Measurements from ENCODE around the gene RBM48.
"Not testable (repeated sequence)": the region's sequence is repeated elsewhere in the genome, so short reads cannot be mapped to it uniquely, and the experiment has no call there.

RBM48 gene

GRCh38 chr7:92528188-92528957 lies at the start of gene RBM48, which contains the start of gene PEX1:
Gene RBM48, plus strand, starts transcription at chr7:92528795. Its CDS starts 19 bp downstream, at chr7:92528814.
Gene PEX1, minus strand, starts transcription at chr7:92528520. Its CDS starts 85 bp downstream, at chr7:92528435.
- DNase-seq (ENCODE audit: low spot score): peak; percentile 100

DNA sequence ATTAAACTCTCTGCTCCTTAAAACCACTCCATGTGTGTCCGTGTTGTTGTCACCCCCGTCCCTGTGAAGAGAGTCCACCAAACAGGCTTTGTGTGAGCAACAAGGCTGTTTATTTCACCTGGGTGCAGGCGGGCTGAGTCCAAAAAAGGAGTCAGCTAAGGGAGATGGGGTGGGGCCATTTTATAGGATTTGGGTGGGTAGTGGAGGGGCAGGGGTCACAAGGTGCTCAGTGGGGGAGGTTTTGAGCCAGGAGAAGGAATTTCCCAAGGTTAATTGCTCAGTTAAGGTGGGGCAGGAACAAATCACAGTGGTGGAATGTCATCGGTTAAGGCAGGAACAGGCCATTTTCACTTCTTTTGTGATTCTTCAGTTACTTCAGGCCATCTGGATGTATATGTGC lies 49.4 kb upstream of the RBM48 start:
- not testable (repeated sequence) for DNase-seq (ENCODE audit: low spot score)

DNA sequence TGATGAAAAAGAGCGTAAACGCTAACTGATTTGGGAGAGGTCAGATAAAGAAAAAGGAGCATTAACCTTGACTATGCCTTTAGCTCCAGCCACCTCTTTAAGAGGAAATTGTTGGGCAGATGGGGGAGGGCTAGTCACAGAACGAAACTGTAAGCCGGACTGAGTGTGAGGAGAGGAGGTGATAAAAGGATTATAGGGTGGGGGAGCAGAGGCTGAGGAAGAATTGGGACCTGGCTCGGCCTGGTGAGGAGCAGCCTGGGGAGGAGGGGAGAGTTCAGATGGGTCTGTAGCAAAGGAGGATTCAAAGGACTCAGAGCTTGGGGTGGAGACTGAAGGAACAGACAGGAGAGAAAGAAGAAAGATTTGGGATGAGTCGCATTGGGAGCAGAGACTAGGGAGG lies 45.0 kb upstream of the RBM48 start:
- not testable (repeated sequence) for DNase-seq (ENCODE audit: low spot score)

DNA sequence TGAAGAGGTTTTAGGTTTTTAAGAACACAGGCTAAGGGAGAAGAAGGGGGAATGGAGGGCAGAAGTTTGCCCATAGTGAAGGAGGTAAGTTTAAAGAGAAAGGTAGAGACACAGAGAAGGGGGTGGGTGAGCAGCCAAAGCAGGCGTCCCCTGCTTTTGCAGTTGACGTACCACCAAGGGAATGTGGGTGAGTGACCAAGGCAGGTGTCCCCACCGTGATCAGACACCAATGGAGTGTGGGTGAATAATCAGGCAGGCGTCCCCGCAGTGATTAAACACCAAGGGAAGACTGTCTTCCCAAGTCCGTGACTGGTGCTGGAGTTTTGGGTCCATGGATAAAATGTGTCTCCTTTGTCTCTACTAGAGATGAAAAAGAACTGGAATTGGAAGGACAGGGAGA lies 44.4 kb upstream of the RBM48 start:
- DNase-seq (ENCODE audit: low spot score): not testable (repeated sequence)

- DNase-seq (ENCODE audit: low spot score): no peak
These were observed 43.2 kb upstream of the RBM48 start for GRCh38 chr7:92485267-92485892.

- DNase-seq (ENCODE audit: low spot score): no peak
These were observed 42.6 kb upstream of the RBM48 start for GRCh38 chr7:92485974-92486373.

- DNase-seq (ENCODE audit: low spot score): no peak
These were observed 40.8 kb upstream of the RBM48 start for GRCh38 chr7:92487804-92488203.

DNA sequence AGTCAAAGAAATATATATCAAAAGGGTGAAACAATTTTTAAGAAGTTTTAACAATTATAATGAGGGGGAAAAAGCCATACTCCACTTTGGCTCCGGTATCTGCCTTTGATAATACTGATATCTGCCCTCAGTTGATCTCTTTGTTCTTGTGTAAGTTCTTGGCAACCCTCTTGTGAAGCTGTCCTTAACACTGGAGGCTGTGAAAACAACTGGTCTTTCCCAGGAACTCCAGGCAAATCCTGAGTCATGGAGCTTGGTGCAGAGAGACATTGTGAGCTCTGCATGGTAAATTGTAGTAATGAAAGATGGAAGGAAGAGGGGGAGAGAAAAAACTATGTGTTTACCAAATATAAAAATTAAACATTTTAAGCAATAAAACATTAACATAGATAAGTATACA lies 39.0 kb upstream of the RBM48 start:
- no peak for DNase-seq (ENCODE audit: low spot score)

DNA sequence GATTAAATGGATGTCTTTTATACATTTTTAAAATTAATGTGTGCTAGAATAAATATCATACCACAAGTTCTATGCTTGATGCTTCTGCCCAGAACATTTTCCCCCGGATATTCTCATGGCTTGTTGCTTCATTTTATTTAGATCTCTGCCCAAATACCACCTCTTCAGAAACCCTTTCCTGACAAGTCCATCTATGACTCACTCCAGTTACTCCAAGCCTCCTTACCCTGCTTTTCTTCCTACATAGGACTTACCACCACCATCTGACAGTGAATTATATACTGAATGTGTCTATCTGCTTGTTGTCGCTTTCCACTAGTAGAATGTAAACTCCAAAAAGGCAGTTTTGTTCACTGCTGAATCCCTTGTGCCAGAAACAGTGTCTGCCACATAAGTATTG lies 31.7 kb upstream of the RBM48 start:
- no peak for DNase-seq (ENCODE audit: low spot score)

GRCh38 chr7:92498557-92498956 lies 30.0 kb upstream of the RBM48 start:
- no peak for DNase-seq (ENCODE audit: low spot score)

DNA sequence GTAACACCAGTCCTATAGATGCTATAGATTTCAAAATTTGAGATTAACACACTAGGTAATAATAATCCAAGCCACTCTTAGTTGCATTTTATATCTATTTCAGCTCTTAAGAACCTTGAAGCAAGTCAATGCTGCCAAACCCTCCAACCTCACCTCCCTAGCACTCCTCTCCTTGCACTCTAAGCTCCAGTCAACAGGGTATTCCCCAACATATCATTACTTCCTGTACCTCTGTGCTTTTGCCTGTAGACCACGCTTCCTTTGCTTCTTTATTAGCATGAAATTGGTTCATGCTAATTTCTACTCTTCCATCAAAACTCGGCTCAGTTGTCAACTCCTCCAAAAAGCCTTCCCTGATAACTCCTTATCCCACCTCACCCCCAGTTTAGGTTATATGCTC lies 24.8 kb upstream of the RBM48 start:
- no peak for DNase-seq (ENCODE audit: low spot score)

DNA sequence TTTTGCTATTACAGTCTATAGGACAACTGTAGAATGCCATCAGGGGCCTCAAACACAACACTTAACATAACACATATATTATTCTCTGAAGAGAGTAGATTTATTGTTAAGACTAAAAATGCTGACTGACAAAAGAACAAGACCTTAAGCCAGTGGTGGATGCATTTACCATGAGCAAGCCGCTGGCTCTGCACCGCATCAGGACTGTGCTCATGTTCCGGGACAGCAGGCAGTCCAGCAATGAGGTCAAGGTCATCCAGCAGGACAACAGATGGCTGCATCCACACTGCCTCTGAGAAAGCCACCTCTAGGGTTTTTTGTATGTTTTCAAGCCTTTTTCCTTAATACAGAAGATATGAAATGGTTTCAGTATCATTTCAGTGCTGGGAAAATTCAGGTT lies 24.0 kb upstream of the RBM48 start:
- DNase-seq (ENCODE audit: low spot score): no peak

DNA sequence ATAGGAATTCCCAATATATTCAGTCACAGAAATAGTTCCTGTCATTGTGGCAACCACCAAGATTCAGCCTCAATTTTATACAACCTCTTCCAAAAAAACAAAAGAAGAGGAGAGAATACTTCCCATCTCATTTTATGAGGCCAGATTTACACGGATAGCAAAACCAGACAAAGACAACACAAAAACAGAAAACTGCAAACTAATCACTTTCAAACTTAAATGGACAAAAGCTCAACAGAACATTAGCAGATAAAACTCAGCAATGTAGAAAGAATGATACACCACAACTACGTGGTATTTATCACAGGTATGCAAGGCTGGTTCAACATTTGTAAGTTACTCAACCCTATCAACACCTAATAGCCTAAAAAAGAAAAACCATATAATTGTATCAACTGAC lies 22.2 kb upstream of the RBM48 start:
- DNase-seq (ENCODE audit: low spot score): no peak

- no peak for DNase-seq (ENCODE audit: low spot score)
These were observed 19.6 kb upstream of the RBM48 start for GRCh38 chr7:92508946-92509345.

DNA sequence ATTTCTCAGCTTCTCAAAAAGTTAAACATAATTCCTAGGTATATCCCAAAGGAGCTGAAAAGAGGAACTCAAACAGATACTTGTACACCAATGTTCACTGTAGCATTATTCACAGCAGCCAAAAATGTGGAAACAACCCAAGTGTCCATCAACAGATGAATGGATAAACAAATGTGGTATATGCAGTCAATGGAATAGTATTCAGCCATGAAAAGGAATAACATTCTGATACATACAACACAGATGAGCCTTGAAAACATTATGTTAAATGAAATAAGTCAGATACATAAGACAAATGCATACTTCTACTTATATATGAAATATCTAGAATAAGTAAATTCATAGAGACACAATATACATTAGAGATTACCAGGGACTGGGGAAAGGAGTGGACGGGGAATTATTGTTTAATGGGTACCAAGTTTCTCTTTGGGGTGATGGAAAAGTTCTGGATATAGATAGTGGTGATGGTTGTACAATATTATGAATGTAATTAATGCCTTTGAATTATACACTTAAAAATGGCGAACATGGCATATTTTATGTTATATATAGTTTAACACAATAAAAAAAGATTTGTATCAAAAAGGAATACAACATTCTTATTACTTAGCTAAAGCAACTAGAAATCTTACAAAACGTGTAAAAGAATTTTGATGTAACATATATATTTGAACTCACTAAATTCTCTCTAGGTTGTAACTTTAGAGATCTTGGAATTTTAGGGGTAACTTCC lies 15.3 kb upstream of the RBM48 start:
- no peak for DNase-seq (ENCODE audit: low spot score)

GRCh38 chr7:92517631-92518030 lies 11.0 kb upstream of the RBM48 start:
- DNase-seq (ENCODE audit: low spot score): peak; percentile 34

DNA sequence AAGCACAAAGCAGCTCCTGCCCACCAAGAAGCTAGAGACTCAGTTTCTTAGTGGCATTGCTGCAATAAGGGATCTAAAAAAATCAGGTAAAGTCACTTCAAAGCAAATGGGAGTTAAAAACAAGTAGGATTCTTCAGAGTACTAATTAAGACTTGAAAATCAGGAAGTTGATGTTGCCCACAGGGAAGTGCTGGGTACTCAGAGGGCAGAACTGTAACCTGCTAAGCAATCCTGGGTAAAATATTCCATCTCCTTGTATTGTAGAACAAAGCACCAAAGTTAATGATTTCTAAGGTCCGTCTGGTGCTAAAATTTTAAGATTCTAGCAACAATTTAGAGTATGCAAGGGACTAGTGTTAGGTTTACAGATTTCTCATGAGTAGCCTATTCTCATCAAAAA lies 8.6 kb upstream of the RBM48 start:
- no peak for DNase-seq (ENCODE audit: low spot score)

DNA sequence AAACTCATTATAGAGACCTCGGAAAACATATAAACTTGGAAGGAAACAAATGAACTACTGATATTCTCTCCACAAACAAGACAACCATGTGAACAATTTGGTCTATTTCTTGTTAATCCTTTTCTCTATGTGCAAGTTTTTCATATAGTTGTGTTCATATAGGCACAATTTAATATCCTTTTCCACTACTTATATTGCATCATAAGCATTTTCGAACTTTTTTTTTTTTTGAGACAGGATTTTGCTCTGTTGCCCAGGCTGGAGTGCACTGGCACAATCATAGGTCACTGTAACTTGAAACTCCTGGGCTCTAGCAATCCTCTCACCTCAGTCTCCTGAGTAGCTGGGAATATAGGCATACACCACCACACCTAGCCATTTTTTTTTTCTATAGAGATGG lies 5.5 kb upstream of the RBM48 start:
- DNase-seq (ENCODE audit: low spot score): no peak

GRCh38 chr7:92527300-92528187 lies 1.1 kb upstream of the RBM48 start:
- DNase-seq (ENCODE audit: low spot score): peak; percentile 63

- no peak for DNase-seq (ENCODE audit: low spot score)
These were observed 316 bp downstream of the RBM48 start for GRCh38 chr7:92528958-92529264.

GRCh38 chr7:92534572-92534971 lies 6.0 kb downstream of the RBM48 start:
- DNase-seq (ENCODE audit: low spot score): no peak

DNA sequence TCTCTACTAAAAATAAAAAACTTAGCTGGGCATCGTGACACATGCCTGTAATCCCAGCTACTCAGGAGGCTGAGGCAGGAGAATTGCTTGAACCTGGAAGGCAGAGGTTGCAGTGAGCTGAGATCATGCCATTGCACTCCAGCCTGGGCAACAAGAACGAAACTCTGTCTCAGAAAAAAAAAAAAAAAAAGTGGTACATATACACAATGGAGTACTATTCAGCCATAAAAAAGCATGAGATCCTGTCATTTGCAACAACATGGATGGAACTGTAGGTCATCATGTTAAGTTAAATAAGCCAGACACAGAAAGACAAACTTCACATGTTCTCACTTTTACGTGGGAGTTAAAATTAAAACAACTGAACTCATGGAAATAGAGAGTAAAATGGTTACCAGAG lies 14.9 kb downstream of the RBM48 start:
- DNase-seq (ENCODE audit: low spot score): not testable (repeated sequence)

Data from kidney tubule cell (primary cell).